HG02938 (cell line): Measurements from ENCODE around the gene HNF4A.
A peak's percentile ranks its signal among the peaks of the same experiment; 100 is the strongest.
"Not testable (repeated sequence)": the region's sequence is repeated elsewhere in the genome, so short reads cannot be mapped to it uniquely, and the experiment has no call there.

Experiments used
- ATAC-seq: cut with Tn5 transposase; IDR thresholded peaks from one replicate; pipeline ENCODE4 v1.9.1; 2021; ENCODE audit warnings: mild to moderate bottlenecking, moderate library complexity; ENCODE audit not compliant: unreplicated experiment

HNF4A gene

DNA sequence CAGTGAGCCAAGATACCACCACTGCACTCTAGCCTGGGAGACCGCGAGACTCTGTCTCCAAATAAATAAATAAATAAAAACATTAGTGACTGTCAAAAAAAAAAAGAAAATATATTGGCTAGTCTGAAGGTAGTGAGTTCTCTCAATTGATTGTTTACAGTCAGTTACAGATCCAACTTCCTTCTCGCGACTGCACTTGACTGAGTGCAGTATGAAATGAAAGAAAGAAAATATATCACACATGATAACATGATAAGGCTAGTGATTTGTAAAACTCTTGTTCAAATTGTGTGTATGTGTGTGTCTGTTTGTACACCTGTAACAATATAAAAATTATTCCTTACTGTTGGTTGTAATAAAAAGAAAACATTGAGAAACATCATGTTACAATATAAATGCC, 10.8 kb upstream of the HNF4A start:
- no peak for ATAC-seq

DNA sequence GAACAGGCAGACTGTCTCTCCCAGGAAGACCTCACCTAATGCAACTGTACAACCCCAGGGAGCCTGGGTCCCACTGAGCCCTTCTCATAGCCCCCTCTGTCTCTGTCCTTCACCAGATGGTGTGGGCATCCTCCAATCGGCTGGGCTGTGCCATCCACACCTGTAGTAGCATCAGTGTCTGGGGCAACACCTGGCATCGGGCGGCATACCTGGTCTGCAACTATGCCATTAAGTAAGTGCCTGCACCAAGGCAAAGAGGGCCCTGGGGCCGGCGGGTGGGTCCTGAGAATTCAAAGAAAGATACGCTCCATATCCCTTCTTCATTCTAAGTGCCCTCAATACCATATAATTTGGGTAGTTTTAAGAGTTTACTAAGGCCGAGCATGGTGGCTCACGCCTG, 10.4 kb upstream of the HNF4A start:
- no peak for ATAC-seq

DNA sequence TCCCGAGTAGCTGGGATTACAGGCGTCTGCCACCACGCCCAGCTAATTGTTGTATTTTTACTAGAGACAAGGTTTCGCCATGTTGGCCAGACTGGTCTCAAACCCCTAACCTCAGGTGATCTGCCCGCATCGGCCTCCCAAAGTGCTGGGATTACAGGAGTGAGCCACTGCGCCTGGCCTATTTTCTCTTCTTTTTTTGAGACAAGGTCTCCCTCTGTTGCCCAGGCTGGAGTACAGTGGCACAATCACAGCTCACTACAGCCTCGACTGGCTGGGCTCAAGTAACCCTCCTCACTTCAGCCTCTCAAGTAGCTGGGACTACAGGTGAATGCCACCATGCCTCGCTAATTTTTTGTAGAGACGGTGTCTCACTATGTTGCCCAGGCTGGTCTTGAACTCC, 9.6 kb upstream of the HNF4A start:
- not testable (repeated sequence) for ATAC-seq

DNA sequence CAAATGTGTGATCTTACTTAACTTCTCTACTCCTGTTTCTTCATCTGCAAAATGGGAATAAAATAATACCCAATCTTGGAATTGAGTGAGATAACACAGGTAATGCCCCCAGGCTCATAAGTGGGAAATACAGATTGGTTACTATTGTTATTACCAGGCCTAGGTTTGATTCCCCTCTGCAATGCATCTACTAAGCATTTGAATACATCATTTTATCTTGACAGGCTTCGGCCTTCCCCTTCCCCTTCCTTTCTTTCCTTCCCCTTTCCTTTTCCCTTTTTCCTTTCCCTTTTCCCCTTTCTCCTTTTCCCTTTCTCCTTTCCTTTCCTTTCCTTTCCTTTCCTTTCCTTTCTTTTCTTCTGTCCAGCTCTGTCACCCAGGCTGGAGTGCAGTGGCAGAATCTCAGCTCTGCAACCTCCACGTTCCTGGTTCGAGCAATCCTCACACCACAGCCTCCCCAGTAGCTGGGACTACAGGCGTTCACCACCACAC, 7.3 kb upstream of the HNF4A start:
- no peak for ATAC-seq

DNA sequence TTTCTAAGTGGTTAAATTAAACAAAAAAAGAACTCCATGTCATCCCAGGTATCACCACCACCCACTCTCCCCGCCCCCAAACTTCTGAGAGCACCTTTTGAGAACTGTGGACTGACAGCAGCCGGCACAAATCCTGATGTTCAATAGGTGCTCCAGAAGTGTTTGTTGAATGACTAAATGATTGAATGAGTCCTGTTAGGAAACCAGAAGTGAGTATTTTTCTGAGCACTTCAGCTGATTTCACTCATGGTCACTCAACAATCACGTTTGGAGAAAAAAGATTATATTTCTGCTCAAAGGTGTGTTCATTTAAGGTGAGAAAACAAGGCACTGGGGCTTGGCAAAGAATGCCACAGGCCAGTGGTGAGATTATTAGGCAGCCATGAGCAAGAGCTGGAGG, 6.2 kb upstream of the HNF4A start:
- no peak for ATAC-seq

DNA sequence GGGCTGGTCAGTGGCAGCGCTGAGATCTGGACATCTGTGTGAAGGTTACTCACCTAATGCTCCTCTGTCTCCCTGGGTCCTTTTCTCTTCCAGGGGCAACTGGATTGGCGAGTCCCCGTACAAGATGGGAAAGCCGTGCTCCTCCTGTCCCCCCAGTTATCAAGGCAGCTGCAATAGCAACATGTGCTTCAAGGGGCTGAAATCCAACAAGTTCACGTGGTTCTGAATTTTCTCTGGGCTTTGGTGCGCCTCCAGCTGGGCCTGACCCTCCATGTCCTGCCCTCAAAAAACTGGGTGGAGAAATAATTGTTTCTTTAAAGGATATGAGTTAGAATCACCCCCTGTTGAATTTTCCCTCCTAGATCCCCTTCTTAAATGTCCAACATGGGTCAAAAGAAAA, 4.9 kb upstream of the HNF4A start:
- no peak for ATAC-seq

DNA sequence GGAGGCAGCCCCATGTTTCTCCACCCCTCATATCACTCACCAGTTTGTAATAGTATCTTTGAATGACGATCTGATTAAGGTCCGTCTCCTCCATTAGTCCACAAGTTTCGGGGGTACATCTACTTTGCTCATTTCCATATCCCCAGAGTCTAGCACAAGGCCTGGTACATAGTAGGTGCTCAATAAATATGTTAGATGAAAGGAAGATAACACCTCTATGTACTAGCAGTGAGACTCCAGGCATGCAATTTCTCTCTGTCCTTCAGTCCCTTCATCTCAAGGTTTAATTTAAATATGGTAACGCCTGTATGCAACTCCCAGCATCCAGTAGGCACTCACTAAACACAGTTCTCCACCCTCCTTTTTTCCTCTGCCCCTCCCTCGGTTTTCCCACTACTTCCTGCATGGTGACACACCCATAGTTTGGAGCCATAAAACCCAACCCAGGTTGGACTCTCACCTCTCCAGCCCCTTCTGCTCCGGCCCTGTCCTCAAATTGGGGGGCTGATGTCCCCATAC, 461 bp upstream of the HNF4A start:
- ATAC-seq: no peak

DNA sequence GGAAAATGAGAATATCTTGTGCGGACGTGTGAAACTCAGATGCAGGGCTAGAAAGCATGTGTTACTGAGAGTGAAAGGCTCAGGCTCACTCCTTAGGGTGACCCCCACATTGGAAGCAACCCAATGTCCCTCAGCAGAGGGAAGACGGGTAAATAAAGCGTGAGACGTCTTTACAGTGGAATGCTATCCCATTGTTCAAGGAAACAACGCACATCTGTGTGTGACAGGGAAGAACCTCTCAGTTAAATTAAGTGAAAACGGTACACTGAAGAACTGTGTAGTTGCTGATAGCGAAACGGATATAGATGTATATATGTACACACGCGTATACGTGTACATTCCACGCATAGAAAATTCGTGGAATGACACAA, 839 bp downstream of the HNF4A start:
- no peak for ATAC-seq

DNA sequence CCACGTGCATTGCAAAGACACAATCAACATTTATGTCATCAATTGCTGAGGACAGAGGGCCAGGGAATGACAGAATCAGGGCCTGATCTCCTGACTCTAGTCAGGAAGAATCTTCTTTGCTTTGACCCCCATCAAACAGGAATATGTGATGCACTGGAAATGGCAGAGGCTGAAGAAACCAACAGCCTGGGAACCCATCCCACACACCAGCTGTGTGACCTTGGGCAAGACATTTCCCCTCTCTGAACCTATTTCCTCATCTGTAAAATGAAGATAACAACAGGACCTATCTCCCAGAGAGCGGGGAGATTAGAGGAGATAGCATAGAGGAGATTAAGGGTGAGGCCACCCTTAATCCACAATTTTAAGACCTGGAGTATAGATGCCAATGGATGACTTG, 1.5 kb downstream of the HNF4A start:
- no peak for ATAC-seq

DNA sequence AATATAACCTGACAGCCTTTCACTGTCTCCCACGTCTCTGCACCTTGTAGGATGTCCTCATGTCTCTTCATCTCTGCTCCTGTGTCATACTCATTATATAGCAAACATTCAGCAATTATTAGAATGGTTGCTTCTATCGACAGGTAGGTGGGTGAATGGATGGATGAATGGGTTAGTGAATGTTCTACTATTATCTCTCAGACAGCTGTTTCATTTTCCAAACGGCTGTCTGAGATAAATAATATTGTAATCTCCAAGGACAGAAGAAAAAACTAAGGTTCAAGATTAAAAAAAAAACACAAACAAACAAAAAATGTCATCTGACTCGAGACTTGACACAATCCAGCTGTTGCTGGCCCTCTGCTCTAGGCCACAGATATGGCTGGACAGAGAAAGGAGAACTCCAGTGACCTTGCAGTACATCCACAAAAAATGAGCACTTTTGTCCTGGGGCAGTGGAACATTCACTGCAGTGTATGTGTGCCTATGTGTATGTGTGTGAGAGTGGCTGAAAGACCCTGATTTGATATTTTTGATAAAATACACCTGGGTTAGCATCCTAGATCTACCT, 2.1 kb downstream of the HNF4A start:
- ATAC-seq: no peak

DNA sequence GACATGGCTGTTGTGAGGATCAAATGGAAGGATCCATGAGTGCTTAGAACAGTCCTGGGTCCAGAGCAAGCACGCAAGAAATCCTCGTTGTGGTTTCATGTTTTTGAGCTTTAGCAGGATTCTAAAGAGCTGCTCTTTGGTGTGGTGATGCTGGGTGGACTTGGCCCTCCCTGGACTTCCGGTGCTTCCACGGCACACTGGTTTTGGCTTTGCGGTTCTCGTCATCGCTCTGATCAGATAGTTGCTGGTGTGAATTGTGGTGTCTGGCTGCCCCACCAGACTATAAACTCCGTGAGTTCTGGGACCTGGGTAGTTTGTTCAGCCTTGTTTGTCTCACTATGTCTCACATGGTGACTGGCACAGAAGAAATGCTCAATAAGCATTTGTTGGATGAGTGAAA, 3.3 kb downstream of the HNF4A start:
- no peak for ATAC-seq

DNA sequence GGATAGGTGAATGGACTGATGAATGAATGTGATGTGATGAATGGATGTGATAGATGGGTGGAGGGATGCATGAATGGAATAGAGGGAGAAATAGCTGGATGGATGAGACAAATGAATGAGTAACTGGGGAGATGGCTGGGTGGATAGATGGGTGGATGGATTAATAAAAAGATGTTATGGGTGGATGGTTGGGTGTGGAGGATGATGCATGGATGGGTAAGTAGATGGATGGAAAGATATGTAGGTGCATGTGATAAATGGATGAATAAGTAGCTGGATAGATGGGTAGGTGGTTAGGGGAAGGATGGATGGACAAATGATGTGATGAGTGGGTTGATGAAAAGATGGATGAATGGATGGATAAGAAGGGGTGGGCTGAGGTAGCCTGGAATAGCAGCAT, 4.7 kb downstream of the HNF4A start:
- ATAC-seq: no peak

DNA sequence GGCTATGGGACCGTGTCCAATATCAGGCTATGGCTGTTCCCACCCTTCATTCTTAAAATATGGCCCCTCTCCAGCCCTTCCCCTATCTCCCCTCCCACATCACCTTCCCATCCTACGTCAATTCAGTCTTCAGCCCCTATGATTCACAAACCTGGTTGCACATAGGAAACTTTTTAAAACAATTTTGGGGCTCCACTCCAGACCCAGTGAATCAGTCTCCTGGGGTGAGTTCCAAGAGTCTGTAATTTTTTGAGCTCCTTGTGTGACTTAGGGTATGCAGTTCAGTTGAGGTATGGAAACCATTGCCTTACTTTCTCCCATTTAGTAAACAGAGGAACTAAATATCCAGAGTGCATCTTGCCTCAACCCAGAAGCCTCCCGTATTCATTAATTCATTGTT, 5.5 kb downstream of the HNF4A start:
- no peak for ATAC-seq

DNA sequence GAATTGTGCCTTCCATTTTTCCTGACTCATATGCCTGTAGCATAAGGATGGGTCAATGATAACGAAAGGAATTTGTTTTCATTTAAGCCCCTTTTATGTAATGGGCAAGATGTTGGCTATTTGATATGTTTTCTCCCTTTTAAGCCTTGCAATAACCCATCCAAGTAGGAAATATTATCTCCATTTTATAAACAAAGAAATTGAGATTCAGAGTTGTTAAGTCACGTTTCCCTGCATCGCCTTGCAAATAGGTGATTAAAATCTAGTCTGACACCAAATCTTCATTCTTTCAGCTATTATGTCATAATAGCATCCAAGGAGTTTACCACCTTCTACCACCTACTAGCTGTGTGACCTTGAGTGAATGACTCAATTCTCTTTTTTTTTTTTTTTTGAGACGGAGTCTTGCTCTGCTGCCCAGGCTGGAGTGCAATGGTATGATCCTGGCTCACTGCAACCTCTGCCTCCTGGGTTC, 7.0 kb downstream of the HNF4A start:
- no peak for ATAC-seq

DNA sequence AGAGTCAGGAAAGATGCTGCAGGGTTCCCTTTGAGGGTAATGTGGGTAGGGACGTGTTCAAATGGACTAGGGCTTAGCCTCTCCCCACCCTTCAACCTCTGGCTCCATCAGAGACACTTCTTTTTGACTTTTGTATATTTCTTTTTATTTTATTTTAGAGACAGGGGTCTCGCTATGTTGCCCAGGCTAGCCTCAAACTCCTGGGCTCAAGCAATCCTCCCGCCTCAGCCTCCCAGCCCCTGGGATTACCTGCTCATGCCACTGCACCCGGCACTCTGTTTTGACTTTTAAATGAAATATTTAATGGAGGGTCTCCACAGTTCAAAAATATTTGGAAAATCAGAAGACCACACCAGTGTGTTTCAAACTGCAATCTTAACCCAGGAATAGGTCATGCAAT, 8.6 kb downstream of the HNF4A start:
- ATAC-seq: no peak

DNA sequence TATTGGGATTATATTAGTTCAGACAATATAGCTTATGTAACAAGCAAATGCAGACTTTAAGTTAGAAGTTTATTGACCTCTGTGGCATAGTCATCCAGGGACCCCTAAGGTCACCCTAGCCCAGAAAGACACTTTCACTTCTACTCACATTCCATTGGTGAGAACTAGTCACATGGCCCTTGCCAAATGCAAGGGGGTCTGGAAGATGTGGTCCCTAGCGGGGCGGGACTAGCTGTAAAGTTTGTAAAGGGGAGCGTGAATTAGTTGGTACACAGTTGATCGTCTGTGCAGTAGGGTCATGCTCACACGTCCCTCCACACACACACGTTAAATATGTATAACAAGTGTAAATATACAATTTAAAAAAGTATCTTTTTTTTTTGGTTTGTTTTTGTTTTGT, 9.3 kb downstream of the HNF4A start:
- no peak for ATAC-seq

DNA sequence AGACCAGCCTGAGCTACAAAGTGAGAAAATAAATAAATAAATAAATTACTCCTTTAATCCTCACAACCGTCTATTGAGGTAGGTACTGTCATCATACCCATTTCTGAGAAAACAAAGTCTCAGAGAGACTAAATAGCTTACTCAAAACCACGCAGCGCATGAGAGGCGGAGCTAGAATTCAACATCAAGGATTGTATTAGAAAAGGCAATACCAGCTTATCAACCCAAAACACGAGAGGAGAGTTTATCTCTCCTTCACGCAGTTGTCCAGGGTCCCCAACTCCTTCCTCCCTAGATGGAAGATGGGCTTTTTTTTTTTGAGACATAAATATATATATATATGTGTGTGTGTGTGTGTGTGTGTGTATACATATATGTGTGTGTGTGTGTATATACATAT, 12.2 kb downstream of the HNF4A start:
- ATAC-seq: no peak

DNA sequence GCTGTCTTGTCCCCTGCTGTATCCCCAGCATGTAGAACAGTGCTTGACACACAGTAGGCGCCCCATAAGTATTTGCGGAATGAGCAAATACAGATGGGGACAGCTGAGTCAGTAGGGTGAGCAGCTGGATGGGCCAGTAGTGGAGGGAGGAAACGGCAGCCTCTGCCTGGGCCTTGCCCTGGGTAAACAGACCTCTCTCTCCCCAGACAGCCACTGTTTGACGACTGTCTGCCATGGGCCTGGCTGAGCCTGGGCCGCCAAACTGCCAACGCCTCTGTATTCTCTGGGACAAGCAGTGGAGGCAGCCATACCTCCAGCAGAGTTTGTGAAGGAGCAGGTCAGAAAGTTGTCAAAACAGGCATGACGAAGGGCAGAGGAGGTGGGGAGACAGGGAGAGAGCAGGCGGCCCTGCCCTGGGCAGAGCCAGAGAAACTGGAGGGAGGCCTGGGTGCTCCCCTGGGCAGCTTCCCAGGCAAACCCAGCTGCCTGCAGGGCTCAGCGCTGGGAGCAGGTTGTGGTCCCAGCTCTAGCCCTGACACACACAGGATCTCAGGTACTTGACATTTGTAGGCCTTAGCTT, 15.2 kb downstream of the HNF4A start:
- ATAC-seq: no peak

DNA sequence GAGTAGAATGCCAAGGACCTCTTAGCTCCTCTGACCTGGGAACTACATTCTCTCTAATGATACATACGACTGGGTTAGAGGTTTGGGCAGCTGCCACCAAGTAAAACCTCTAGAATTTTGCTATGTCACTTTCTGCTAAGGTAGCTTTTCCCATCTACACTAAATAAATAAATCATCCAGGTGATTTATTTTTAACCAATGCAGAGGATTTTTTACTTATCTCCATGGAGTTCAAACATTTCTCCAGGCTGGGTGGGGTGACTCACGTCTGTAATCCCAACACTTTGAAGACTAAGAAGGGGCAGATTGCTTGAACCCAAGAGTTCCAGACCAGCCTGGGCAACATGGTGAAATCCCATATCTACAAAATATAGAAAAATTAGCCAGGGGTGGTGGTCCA, 27.1 kb downstream of the HNF4A start:
- ATAC-seq: no peak

DNA sequence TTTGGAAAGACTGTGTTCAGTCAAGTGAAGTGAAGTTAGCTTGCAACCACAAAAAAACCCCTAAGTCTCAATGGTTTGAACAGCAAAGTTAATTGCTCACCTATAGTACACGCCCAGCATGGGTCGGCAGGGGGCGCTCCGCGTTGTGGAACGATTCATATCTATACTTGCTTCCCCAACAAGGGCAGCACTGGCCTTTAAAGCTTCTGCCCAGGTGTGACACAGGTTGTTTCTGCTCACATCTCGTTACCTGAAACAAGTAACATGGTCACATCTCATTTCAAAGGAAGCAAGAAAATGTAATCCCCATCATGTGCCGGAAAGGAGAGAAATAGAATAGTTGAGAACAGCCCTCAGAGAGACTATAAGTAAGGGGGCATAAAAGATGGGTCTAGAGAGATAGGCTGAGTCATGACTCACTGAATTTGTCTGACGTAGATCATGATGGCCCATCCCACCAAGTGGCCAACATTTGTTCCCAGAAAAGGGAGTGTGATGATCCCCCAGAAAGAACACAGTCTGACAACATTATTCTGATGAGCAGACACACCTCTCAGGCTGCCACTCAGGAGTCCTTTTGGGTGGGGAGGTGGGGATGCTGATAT, 29.0 kb downstream of the HNF4A start:
- peak; percentile 64 for ATAC-seq

DNA sequence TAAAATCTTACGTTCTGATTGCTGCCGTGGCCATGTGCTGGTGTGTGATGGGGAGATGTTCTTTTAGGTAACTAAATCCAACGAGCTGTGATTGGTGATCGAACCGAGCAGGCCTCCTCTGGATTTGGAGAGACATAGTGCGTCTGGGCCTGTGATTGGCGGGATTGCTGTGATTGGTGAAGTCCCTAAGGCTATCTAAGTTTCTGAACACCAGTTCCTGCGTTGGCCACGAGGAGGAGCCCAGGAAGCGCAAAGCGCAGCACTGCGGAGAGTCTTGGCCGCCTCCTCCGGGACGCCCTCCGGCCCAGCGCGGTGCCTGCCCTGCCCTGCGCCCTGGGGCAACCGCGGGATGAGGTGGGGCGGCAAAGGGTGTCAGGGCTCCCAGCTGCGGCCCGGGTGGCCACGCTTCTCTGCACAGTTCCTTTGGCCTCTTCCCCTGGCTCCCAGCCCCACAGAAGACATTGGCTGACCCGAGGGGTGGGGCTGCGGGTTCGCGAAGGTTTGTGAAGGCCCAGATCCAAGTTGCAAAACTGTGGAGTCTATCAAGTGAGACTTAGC, 33.0 kb downstream of the HNF4A start:
- ATAC-seq: no peak

DNA sequence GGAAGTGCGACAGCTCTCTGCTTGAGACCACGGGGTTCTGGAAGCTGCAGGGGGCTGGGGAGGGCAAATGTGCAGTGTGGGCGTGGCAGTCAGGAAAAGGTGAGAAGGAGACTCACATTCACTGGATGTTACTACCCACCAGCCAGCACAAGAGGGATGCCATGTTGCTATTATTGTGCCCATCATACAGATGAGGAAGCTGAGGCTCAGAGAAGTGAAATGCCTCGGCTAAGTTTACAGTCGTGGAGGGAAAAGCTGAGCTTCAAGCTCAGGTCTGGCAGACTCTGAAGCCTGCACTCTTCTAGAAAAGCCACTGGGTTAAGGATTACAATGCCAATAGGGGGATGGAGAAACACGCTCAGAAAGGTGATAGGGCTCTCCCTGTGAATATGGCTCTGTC, 34.4 kb downstream of the HNF4A start:
- no peak for ATAC-seq
